Measurements from ENCODE around the gene CDH2. TPM values are rescaled to one million over a fixed set of nuclear protein-coding genes. Genes with fewer than 3 reads are reported as not detected.
A peak's percentile ranks its signal among the peaks of the same experiment; 100 is the strongest.

Gene CDH2
- total RNA-seq, 1 experiment from 2014 or later = not detected

- DNase-seq (ENCODE audit: low spot score) = no peak
- in situ Hi-C loops (cut with HindIII; ENCODE audit: low sequenced_read_pairs) = no loop called here
Observed at GRCh38 chr18:28136071-28136470, 40.9 kb downstream of the CDH2 start.

- DNase-seq (ENCODE audit: low spot score) = no peak
- in situ Hi-C loops (cut with HindIII; ENCODE audit: low sequenced_read_pairs) = no loop called here
Observed at GRCh38 chr18:28134774-28135173, 42.2 kb downstream of the CDH2 start.

- in situ Hi-C loops (cut with HindIII; ENCODE audit: low sequenced_read_pairs) = no loop called here
- no peak for DNase-seq (ENCODE audit: low spot score)
Observed at GRCh38 chr18:28132084-28132483, 44.8 kb downstream of the CDH2 start.

GRCh38 chr18:28128659-28128980, 48.3 kb downstream of the CDH2 start:
- in situ Hi-C loops (cut with HindIII; ENCODE audit: low sequenced_read_pairs) = no loop called here
- DNase-seq (ENCODE audit: low spot score) = no peak

GRCh38 chr18:28127763-28128658, 48.9 kb downstream of the CDH2 start:
- in situ Hi-C loops (cut with HindIII; ENCODE audit: low sequenced_read_pairs) = no loop called here
- DNase-seq (ENCODE audit: low spot score) = no peak

GRCh38 chr18:28127228-28127627, 49.7 kb downstream of the CDH2 start:
- no peak for DNase-seq (ENCODE audit: low spot score)
- in situ Hi-C loops (cut with HindIII; ENCODE audit: low sequenced_read_pairs) = no loop called here

GRCh38 chr18:28126768-28127167, 50.2 kb downstream of the CDH2 start:
- in situ Hi-C loops (cut with HindIII; ENCODE audit: low sequenced_read_pairs) = no loop called here
- DNase-seq (ENCODE audit: low spot score) = no peak

- no peak for DNase-seq (ENCODE audit: low spot score)
- in situ Hi-C loops (cut with HindIII; ENCODE audit: low sequenced_read_pairs) = no loop called here
Observed at GRCh38 chr18:28125051-28125450, 51.9 kb downstream of the CDH2 start.

- in situ Hi-C loops (cut with HindIII; ENCODE audit: low sequenced_read_pairs) = no loop called here
- DNase-seq (ENCODE audit: low spot score) = no peak
Observed at GRCh38 chr18:28124131-28125029, 52.5 kb downstream of the CDH2 start.

- in situ Hi-C loops (cut with HindIII; ENCODE audit: low sequenced_read_pairs) = no loop called here
- no peak for DNase-seq (ENCODE audit: low spot score)
Observed at GRCh38 chr18:28123401-28124030, 53.4 kb downstream of the CDH2 start.

GRCh38 chr18:28120828-28121515, 56.0 kb downstream of the CDH2 start:
- in situ Hi-C loops (cut with HindIII; ENCODE audit: low sequenced_read_pairs) = no loop called here
- DNase-seq (ENCODE audit: low spot score) = no peak

GRCh38 chr18:28116461-28116860, 60.5 kb downstream of the CDH2 start:
- no peak for DNase-seq (ENCODE audit: low spot score)
- in situ Hi-C loops (cut with HindIII; ENCODE audit: low sequenced_read_pairs) = no loop called here

- in situ Hi-C loops (cut with HindIII; ENCODE audit: low sequenced_read_pairs) = no loop called here
- no peak for DNase-seq (ENCODE audit: low spot score)
Observed at GRCh38 chr18:28115149-28115550, 61.8 kb downstream of the CDH2 start.

GRCh38 chr18:28114472-28114871, 62.5 kb downstream of the CDH2 start:
- no peak for DNase-seq (ENCODE audit: low spot score)
- in situ Hi-C loops (cut with HindIII; ENCODE audit: low sequenced_read_pairs) = no loop called here

GRCh38 chr18:28113271-28114029, 63.5 kb downstream of the CDH2 start:
- in situ Hi-C loops (cut with HindIII; ENCODE audit: low sequenced_read_pairs) = no loop called here
- DNase-seq (ENCODE audit: low spot score) = no peak

GRCh38 chr18:28112056-28112470, 64.9 kb downstream of the CDH2 start:
- DNase-seq (ENCODE audit: low spot score) = no peak
- in situ Hi-C loops (cut with HindIII; ENCODE audit: low sequenced_read_pairs) = no loop called here

GRCh38 chr18:28110924-28111323, 66.0 kb downstream of the CDH2 start:
- in situ Hi-C loops (cut with HindIII; ENCODE audit: low sequenced_read_pairs) = no loop called here
- DNase-seq (ENCODE audit: low spot score) = peak; percentile 39

- in situ Hi-C loops (cut with HindIII; ENCODE audit: low sequenced_read_pairs) = no loop called here
- peak; percentile 64 for DNase-seq (ENCODE audit: low spot score)
Observed at GRCh38 chr18:28109781-28110560, 67.0 kb downstream of the CDH2 start.
